NCI-H2196 treated with DMSO at 0.1 percent for 48 hours (cell line): ENCODE results near the gene ADGRG3.
"Not testable (repeated sequence)": the region's sequence is repeated elsewhere in the genome, so short reads cannot be mapped to it uniquely, and the experiment has no call there.

Source experiments
- DNase-seq: peaks from one replicate; lab custom pipeline; 2025; ENCODE audit not compliant: unreplicated experiment; lab: John Stamatoyannopoulos, UW

The ADGRG3 gene

DNA sequence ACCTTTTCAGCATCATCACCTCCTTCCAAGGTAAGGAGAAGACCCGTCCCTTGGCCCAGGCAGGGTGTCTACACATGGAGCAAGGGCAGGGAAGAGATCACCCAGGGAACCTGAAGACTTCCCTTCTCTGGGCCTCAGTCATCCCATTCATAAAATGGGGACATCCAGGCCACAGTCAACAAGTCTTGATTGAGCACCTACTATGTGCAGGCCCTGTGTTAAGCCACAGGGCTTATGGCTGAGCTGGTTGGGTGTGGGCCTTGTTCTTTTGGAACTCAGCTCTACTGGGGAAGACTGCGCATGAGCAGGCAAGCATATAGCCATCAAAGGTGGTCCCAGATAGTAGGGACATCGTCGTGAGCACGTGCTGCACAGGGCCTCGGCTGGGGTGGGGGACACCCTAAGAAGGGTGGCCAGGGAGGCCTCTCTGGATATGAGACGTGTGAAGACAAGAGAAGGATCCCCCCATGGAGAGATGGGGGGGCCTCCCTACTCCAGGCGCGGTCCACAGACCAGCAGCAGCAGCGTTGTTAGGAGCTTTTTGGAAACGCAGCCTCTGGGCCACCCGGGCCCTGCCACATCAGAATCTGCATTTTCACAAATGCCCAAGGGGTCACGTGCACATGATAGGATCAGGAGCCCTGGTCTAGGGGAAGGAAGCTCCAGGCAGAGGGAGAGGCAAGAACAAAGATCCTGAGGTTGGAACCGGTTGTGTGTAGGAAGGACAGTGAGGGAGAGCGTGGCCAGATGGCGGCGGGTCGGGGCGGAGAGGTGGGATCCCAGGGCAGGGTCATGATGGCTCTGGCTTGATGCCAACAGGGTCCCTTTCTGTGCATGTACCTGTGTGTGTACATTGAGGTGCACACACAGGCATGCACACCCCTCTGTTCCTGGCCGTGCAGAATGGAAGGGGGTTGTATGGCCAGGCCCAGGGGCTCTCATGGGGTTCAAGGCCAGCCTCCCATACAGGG, 5.9 kb upstream of the ADGRG3 start:
- no peak for DNase-seq

DNA sequence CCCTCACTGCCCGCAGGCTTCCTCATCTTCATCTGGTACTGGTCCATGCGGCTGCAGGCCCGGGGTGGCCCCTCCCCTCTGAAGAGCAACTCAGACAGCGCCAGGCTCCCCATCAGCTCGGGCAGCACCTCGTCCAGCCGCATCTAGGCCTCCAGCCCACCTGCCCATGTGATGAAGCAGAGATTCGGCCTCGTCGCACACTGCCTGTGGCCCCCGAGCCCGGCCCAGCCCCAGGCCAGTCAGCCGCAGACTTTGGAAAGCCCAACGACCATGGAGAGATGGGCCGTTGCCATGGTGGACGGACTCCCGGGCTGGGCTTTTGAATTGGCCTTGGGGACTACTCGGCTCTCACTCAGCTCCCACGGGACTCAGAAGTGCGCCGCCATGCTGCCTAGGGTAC, 4.7 kb upstream of the ADGRG3 start:
- DNase-seq = no peak

DNA sequence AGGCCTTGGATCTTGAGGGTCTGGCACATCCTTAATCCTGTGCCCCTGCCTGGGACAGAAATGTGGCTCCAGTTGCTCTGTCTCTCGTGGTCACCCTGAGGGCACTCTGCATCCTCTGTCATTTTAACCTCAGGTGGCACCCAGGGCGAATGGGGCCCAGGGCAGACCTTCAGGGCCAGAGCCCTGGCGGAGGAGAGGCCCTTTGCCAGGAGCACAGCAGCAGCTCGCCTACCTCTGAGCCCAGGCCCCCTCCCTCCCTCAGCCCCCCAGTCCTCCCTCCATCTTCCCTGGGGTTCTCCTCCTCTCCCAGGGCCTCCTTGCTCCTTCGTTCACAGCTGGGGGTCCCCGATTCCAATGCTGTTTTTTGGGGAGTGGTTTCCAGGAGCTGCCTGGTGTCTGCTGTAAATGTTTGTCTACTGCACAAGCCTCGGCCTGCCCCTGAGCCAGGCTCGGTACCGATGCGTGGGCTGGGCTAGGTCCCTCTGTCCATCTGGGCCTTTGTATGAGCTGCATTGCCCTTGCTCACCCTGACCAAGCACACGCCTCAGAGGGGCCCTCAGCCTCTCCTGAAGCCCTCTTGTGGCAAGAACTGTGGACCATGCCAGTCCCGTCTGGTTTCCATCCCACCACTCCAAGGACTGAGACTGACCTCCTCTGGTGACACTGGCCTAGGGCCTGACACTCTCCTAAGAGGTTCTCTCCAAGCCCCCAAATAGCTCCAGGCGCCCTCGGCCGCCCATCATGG, 4.0 kb upstream of the ADGRG3 start:
- DNase-seq = no peak

DNA sequence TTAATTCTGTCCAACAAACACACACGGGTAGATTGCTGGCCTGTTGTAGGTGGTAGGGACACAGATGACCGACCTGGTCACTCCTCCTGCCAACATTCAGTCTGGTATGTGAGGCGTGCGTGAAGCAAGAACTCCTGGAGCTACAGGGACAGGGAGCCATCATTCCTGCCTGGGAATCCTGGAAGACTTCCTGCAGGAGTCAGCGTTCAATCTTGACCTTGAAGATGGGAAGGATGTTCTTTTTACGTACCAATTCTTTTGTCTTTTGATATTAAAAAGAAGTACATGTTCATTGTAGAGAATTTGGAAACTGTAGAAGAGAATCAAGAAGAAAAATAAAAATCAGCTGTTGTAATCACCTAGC, 3.5 kb upstream of the ADGRG3 start:
- no peak for DNase-seq

DNA sequence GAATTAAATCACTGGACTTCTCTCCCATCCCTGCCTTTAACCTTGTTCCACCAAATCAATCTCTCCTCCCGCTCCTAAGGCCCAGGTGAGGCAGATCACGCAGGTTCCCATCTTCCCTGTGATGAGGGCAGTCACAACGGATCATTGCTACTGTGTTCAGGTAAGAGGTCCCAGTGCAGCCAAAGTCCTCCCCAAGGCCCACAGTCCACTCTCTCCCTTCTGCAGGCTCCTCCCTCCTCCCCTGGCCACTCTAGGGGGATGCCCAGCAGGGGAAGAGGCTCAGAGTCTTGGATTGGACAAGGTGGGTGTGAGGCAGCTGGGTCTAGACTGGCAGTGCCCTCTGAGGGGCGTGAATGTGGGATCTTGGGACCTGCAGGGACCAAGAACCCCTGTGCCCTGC, 2.6 kb upstream of the ADGRG3 start:
- DNase-seq = no peak

DNA sequence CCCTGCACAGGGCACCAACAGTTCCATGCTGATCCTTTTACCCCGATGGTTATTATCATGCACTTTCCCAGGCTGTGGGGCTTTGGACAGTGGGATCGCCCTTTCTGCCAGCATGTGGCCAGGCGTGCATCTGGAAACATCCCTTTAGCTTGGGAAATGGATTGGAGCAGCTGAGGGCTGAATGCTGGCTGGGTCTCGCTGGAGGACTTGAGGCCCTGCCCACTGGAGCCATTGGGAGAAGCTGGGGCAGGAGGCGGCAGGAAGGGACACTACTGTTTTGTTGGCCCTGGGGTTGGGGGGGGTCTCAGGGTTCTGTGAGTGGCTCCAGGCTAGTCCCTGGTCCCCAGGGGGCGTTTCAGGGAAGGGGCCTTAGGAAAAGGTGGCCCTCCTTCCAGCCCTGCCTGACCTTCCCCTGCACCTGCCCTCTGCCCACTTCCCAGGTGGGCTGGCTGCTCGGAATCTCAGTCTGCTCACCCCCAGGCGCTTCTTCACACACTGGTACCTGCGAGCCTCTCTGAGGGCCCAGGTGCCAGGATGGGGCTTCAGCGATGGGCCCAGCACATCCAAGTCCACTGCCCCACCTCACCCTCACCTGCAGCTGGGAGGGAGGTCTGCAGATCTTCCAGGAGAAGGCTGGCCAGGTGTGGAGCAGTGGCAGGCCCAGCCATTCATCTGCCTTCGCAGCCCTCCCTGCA, 1.6 kb upstream of the ADGRG3 start:
- no peak for DNase-seq

DNA sequence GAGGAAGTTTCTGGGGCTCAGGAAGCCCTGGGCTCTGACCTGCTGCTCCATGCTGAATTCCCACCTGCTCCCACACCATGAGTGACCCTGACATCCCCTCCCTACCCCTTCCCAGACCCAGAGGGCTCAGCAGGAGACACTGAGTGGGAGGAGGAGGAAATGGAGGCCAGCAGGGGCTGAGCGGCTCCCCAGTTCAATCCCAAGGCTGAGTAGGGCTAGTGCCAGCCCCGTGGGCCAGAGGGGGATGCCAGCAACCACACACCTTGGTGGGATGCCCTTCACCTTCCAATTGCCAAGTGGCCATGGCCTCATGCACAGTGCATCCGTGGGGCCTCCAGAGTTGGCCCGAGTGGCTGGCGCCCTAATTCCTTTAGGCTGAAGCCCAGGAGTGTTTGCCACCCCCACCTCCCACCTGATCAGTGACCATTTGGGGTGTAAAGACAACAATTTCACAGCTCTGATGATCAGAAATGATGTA, 1.0 kb upstream of the ADGRG3 start:
- no peak for DNase-seq

DNA sequence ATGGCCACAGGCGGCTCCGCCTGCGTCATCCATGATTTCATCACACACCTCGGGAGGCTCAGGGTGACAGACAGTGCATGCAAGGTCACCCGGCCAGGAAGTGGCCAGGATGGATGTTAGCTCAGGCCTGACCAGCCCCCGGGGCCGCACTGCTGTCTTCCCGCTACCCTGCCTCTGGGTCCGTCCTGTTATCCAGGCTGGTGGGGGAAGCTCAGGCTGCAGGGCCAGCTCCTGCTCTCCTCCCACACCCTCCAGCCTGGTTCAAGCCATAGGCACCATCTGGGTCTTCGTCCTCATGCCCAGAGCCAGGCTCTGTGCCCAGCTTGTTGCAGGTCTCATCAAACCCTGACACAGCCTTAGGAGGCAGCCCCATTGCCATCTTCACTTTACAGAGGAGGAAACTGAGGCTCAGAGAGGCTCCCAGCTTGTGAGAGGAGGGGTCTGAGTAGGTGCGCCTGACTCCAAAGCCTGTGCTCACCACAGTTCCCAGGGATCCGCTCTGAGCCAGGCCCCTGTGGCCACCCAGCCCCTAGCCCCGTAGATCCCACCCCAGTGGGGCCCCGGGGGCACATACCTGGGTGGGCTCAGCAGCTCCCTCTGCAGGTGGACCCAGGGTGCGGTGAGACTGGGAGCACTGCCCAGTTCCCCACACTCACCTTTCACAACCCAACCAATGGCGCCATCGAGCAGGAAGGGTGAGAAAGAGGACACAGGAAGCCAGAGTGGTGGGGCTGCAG, 412 bp upstream of the ADGRG3 start:
- no peak for DNase-seq

DNA sequence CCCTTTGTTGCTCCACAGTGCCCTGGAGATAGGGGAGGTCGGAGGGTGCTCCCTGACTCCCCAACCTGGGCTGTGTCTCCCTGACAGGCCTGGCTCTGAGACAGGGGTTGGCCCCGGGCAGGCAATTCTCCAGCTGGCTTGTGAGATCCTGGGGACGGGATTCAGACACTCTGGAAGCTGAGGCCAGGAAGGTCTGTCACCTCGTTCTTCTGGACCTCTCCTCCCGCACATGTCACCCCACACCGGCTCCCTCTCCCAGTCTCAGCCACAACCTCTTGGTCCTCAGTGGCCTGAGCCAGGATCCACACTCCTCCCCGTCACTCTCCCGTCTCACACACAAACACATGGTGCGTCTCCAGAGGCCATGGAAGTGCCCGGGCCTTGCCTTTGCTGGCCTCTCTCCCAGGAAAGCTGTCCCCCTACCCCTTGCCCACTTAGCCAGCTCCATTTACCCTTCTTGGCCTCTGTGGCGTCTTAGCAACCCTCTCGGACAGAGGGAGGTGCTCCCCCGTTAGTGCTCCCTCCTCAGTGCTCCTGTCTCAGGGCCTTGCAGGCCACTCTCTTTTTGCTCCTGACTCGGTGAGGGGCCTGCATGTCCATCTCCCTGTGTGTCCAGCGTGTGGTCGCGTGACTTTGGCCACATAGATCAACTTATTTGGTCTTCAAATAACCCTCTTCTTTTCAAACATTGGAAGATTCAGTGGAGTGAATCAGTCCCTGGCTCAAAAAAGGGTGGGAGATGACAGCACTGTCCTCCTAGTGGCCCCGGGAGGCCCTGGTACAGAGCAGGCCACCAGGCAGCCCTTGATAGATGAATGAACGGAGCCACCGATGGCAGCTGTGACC, 747 bp downstream of the ADGRG3 start:
- DNase-seq = no peak

DNA sequence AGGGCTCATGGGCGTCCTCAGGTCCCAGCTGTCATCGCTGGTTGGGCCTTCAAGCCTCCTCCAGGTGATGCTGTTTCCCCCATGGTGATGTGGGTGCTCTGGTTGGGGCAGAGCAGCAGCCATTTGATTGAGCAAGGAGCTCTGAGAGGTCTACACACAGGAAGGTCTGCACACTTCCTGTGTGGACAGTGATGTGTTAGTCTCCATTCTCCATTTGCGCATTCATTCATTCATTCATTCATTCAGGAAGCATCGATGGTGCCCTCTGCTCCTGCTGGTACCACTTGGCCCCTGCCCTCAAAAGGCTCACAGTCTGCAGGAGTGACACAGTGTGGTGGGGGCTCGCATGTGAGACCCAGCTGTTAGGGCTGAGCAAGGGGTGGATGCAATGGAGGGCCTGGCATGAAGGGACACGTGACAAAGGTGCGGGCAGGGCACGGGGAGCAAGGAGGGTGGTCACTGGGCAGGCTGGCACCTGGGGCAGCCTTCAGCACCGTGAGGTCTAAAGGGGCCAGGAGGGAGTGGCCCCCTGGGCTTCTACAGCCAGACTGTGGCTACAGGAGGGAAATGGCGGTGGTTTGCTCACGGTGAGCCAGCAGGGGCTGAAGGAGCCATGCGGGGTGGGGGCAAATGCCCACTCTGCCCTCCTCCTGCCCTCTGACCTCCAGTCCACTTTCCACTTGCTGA, 1.5 kb downstream of the ADGRG3 start:
- DNase-seq = no peak

DNA sequence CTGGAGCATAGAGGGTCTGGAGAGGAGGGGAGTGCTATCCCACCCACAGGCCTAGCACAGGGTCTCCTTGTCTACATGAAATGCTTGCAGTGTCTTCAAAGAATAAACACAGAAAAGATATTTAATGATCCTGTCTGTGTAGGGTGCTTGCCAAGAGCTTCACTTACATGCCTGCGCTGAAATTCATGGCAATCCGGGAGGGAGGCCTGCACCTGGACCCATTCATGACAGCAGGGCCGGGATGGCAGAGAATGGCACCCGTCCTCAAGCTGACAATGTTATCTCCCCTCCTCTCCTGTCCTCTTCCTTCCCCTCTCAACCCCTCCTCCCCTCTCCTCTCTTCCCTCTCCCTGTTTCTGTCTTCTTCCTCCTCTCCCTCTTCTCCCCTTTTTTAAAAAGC, 2.1 kb downstream of the ADGRG3 start:
- no peak for DNase-seq

DNA sequence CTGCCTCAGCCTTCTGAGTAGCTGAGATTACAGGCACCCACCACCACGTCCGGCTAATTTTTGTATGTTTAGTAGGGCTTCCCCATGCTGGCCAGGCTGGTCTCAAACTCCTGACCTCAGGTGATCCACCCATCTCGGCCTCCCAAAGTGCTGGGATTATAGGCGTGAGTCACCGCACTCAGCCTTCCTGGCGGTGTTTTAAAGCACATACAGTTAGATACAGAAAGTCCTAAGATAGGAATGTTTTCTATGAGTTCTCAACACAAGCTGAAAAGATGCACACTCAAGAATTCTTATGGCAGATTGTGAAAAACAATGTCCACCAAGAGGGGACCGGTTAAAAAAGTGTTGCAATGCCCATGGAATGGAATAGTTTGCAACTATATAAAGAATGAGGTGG, 3.3 kb downstream of the ADGRG3 start:
- DNase-seq = not testable (repeated sequence)

DNA sequence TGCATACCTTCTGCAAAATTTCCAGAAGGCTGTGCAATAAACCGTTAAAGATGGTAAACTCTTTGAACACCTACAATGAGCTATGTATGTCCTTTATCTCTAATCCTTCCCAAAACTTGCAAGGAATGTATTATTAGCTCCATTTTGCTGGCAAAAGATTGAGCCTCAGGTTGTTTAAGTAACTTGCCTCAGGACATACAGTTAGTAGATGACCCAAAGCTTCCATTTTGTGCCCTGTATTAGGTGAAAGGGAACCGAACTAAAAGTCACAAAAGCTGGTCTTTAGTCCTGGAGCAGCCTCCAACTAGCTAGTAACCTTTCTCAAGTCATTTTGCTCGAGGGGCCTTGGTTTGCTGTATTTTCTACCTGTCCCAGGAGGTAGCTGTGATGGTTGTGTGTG, 4.3 kb downstream of the ADGRG3 start:
- no peak for DNase-seq

DNA sequence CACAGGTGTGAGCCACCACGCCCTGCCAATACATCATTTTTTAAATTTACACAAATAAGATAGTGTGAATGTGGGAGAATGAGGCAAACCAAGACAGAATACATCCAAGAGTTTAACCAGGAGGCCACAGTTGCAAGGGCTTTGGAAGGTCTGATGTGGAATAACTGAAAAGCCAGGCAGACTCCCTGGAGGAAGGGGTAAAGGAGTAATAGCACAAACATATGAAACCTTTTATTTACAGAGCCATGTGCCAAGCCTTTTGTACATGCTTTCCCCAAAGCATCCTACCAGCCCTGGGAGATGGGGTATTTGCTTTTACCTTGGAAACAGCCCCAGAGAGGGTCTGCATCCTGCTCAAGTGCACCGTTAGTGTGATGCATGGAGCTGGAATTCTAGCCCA, 4.7 kb downstream of the ADGRG3 start:
- no peak for DNase-seq

DNA sequence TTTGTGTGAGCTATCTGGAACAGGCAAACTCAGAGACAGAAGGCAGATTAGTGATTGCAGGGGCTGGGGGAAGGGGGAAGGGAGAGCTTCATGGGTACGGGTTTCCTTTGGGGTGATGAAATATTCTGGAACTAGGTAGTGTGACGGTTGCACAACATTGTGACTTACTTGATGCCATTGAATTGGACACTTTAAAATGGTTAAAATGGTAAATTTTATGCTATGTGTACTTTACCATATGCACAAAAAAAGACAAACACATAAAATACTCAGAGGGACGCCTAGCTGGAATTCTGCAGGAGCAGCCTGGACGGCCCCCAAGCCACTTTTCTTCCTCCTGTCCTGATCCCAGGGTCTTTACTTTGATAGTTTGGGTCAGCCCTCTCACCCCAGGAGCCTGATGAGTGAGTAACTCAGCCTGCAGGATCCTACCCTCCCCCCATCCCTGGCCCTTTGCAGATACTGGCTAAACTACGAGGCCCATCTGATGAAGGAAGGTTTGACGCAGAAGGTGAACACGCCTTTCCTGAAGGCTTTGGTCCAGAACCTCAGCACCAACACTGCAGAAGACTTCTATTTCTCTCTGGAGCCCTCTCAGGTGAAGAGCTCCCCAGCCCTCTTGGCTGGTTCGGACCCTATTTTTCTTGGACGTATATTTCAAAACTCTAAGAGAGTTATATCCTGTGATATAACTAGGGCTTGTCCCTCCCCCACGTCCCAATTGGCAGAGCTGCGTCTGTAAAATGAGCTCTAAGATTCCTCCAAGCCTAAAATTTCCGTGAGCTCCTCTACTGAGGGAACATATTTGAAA, 7.8 kb downstream of the ADGRG3 start:
- no peak for DNase-seq

DNA sequence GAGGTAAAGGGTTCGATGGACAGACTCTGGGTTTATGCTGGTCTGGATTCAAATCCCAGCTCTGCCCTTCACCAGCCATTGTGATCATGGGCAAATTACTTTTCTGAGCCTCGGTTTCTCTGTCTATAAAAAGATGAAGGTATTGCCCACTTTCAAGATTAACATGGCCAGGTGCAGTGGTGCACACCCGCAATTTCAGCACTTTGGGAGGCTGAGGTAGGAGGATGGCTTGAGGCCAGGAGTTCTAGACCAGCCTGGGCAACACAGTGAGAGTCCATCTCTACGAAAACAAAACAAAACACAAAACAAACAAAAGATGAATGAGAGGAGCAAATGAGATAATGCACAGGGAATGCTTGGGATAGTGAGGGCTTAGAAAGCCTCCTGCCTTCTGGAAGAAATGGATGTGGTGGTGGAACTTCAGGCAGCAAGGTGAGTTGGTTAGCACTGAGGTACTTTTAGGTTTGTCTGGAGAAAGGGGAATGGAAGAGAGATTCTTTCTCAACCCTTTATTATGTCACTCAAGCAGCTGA, 8.5 kb downstream of the ADGRG3 start:
- no peak for DNase-seq

DNA sequence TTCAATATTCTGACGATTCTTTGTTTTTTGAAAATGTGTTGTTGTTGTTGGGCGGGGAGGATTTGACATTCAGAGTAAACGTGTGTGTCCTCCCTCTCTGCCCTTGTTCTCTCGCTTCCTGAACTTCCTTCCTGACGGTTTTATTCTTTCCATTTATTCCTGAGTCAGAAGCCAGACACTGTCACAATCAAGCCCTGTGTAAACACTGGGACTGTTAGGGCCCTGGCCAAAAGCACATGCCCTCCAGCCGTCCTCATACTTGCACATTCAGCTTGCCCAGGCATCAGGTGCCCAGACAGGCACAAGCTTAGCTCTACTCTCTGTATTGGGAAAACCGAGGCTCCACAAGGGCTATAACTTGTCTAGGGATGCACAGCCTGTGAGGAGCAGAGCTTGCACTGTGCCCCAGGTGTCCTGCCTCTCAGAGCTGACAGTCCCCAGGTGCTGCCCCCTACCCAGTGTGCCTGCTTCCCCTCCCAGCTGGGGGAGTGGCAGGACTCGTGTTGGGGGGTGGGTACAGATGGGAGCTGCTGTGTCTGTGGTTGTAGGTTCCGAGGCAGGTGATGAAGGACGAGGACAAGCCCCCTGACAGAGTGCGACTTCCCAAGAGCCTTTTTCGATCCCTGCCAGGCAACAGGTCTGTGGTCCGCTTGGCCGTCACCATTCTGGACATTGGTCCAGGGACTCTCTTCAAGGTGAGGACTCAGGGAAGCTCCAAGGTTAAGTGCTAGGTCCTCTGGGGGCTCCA, 9.7 kb downstream of the ADGRG3 start:
- no peak for DNase-seq

DNA sequence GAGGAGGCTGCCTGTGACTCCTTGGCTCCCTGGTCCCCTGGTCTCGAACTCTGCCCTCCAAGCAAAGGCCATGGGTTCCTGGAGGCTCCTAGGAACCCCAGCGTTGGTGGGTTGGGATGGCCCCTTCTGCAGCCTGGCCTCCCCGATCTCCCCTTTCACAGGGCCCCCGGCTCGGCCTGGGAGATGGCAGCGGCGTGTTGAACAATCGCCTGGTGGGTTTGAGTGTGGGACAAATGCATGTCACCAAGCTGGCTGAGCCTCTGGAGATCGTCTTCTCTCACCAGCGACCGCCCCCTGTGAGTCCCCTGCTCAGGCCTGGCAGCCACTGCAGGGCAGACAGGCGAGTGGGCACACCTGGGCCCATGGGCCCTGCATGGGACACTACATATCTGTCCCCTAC, 10.9 kb downstream of the ADGRG3 start:
- no peak for DNase-seq
